ENCODE results near the gene CCDC167.

The CCDC167 gene

DNA sequence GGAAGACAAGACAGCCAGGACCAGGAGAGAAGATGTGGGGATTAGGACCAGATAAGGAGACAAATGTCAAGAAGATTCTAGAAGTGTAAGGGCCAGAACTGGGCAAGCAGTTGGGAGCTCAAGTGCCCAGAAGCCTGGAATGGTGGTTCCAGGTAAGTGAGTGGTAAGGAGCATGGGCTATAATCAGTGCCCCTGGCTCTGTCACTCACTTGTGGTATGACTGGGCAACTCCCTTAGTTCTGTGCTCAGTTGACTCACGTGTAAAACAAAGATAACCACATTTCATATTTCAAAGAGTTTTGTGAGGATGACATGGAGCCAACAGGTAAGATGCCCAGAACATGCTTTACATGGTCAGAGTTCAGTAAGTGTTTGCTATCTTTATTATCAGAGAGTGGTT, 11.2 kb downstream of the CCDC167 start:
- peaks cover 16% of the 10 kb centered on the region for H3K4me1 ChIP-seq (ENCODE audit: insufficient read depth, insufficient read length)
- no peak overlapping the region for H3K9ac ChIP-seq (ENCODE audit: insufficient read length, low read depth)
- no peaks in the 10 kb centered on the region for H3K9me3 ChIP-seq (ENCODE audit: insufficient read depth, low read length)
- no peak for DNase-seq (ENCODE audit: low read depth, low spot score)
- TF ChIP-seq YY1 (IDR thresholded peaks at IDR 0.05; ENCODE audit: insufficient read depth, insufficient read length) (no peak), SUZ12 (IDR thresholded peaks at IDR 0.05; ENCODE audit: extremely low read depth, insufficient read depth, insufficient read length) (no peak), ZNF274 (IDR thresholded peaks at IDR 0.05; ENCODE audit: low read depth, low read length) (no peak)
- H3K4me3 ChIP-seq (ENCODE audit: insufficient read length, low read depth), result no peak overlapping the region
- H3K36me3 ChIP-seq (ENCODE audit: insufficient read depth, insufficient read length, low read length), result peaks cover 4% of the 10 kb centered on the region
- no peaks in the 10 kb centered on the region for H3K27me3 ChIP-seq (ENCODE audit: insufficient read depth, insufficient read length)

DNA sequence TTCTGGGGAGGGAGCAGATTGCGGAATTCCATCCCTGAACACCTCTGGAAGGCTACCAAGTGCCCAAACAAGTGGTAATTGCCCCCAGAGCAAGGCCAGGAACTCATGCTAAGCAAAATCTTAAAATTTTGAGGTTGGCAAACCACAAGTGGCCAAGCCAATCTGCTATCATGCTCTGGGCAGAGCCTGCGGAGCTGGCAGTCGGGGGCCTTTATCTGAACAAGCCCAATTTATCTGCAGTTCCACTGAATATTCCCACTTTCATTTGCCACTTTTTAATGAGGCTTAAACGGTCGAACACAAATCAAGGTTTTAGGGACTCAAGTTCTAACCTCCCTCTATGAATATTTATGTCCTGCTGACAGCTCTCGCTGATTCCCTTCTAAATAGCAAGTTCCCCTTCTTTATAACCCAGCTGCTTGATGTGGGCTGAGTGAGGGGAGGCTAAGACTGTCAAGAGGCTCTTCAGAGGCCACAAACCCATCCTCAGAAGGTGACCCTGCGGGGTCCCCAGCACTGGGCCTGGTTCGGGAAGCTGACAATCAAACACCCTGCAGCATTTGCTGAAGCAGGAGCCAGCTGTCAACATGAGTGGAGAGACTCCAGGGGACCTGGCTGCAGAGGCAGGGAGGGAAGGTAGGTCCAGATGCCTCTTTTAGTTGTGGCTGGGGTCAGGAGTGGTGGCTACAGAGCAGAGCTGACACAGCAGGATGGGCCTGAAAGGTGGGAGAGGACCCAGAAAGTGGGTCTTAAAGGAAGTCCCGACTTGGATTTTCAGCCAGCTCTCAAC, 11.9 kb downstream of the CCDC167 start:
- H3K9me3 ChIP-seq (ENCODE audit: insufficient read depth, low read length), result no peaks in the 10 kb centered on the region
- TF ChIP-seq YY1 (IDR thresholded peaks at IDR 0.05; ENCODE audit: insufficient read depth, insufficient read length), result no peak
- TF ChIP-seq ZNF274 (IDR thresholded peaks at IDR 0.05; ENCODE audit: low read depth, low read length), result no peak
- TF ChIP-seq SUZ12 (IDR thresholded peaks at IDR 0.05; ENCODE audit: extremely low read depth, insufficient read depth, insufficient read length), result no peak
- no peaks in the 10 kb centered on the region for H3K27me3 ChIP-seq (ENCODE audit: insufficient read depth, insufficient read length)
- H3K36me3 ChIP-seq (ENCODE audit: insufficient read depth, insufficient read length, low read length), result peaks cover 11% of the 10 kb centered on the region
- DNase-seq (ENCODE audit: low read depth, low spot score), result no peak
- H3K4me3 ChIP-seq (ENCODE audit: insufficient read length, low read depth), result no peak overlapping the region
- peaks cover 16% of the 10 kb centered on the region for H3K4me1 ChIP-seq (ENCODE audit: insufficient read depth, insufficient read length)
- H3K9ac ChIP-seq (ENCODE audit: insufficient read length, low read depth), result no peak overlapping the region

DNA sequence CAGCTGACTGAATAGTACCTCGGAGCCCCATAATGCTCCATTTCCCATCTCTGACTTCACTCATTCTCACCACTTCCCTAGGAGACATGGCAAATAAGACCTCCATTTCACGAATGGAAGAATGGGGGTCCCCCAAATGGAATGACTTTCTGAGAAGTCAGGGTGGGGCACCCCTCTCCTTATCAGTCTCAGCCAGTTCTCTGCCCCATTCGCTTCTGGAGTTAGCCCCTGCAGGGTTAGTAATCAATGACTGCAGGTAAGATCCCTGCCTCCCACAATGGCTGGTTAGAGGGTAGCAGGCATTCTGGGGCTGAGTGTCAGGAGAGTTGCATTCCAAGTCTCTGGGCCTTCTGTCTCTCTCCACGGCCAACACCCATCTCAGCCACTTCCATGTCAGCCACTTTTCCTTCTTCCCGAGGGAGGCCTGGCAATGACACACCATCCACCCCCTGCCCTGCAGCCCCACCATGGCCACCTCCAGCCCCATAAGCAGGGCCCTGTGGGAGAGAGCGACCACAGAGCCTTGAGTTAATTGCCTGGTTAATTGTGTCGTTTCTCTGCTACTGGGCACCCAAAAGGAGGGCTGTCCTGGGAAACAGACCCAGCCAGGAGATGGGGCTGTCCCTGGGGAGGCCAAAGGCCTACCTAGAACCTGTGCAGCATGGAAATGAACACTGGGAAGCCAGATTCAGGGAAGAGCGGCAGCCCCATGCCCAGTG, 13.4 kb downstream of the CCDC167 start:
- no peak for TF ChIP-seq ZNF274 (IDR thresholded peaks at IDR 0.05; ENCODE audit: low read depth, low read length)
- TF ChIP-seq YY1 (IDR thresholded peaks at IDR 0.05; ENCODE audit: insufficient read depth, insufficient read length), result no peak
- TF ChIP-seq SUZ12 (IDR thresholded peaks at IDR 0.05; ENCODE audit: extremely low read depth, insufficient read depth, insufficient read length), result no peak
- H3K4me1 ChIP-seq (ENCODE audit: insufficient read depth, insufficient read length), result peaks cover 9% of the 10 kb centered on the region
- H3K4me3 ChIP-seq (ENCODE audit: insufficient read length, low read depth), result no peak overlapping the region
- H3K9ac ChIP-seq (ENCODE audit: insufficient read length, low read depth), result no peak overlapping the region
- no peaks in the 10 kb centered on the region for H3K27me3 ChIP-seq (ENCODE audit: insufficient read depth, insufficient read length)
- no peaks in the 10 kb centered on the region for H3K9me3 ChIP-seq (ENCODE audit: insufficient read depth, low read length)
- peaks cover 25% of the 10 kb centered on the region for H3K36me3 ChIP-seq (ENCODE audit: insufficient read depth, insufficient read length, low read length)
- no peak for DNase-seq (ENCODE audit: low read depth, low spot score)

GRCh38 chr6:37485291-37485702, 14.4 kb downstream of the CCDC167 start:
- H3K4me1 ChIP-seq (ENCODE audit: insufficient read depth, insufficient read length), result peaks cover 10% of the 10 kb centered on the region
- H3K27me3 ChIP-seq (ENCODE audit: insufficient read depth, insufficient read length), result no peaks in the 10 kb centered on the region
- no peak overlapping the region for H3K4me3 ChIP-seq (ENCODE audit: insufficient read length, low read depth)
- DNase-seq (ENCODE audit: low read depth, low spot score), result no peak
- H3K9me3 ChIP-seq (ENCODE audit: insufficient read depth, low read length), result no peaks in the 10 kb centered on the region
- TF ChIP-seq SUZ12 (IDR thresholded peaks at IDR 0.05; ENCODE audit: extremely low read depth, insufficient read depth, insufficient read length) (no peak), YY1 (IDR thresholded peaks at IDR 0.05; ENCODE audit: insufficient read depth, insufficient read length) (no peak), ZNF274 (IDR thresholded peaks at IDR 0.05; ENCODE audit: low read depth, low read length) (no peak)
- H3K9ac ChIP-seq (ENCODE audit: insufficient read length, low read depth), result no peak overlapping the region
- H3K36me3 ChIP-seq (ENCODE audit: insufficient read depth, insufficient read length, low read length), result peaks cover 32% of the 10 kb centered on the region

DNA sequence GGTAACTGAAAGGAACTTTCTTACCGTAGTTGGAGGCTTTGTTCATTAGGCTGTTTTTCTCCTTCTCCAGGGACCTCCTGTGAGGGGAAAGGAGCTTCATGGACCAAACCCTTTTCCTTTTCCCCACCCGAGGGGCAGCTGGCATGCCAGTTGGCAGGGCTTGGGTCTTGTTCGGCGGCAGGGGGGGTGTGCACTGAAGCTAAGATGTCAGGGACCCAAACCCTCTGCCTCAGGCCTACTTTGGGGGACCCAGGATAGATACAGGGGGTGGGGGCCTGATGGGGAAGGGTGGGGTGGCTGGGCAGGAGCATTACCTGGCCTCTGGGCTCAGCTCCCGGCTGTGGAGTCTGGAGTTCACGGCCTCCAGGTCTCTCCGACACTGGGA, 14.9 kb downstream of the CCDC167 start:
- H3K36me3 ChIP-seq (ENCODE audit: insufficient read depth, insufficient read length, low read length), result peaks cover 37% of the 10 kb centered on the region
- no peak overlapping the region for H3K9ac ChIP-seq (ENCODE audit: insufficient read length, low read depth)
- H3K4me1 ChIP-seq (ENCODE audit: insufficient read depth, insufficient read length), result peaks cover 10% of the 10 kb centered on the region
- DNase-seq (ENCODE audit: low read depth, low spot score), result no peak
- H3K4me3 ChIP-seq (ENCODE audit: insufficient read length, low read depth), result no peak overlapping the region
- no peaks in the 10 kb centered on the region for H3K9me3 ChIP-seq (ENCODE audit: insufficient read depth, low read length)
- no peaks in the 10 kb centered on the region for H3K27me3 ChIP-seq (ENCODE audit: insufficient read depth, insufficient read length)
- TF ChIP-seq YY1 (IDR thresholded peaks at IDR 0.05; ENCODE audit: insufficient read depth, insufficient read length) (no peak), ZNF274 (IDR thresholded peaks at IDR 0.05; ENCODE audit: low read depth, low read length) (no peak), SUZ12 (IDR thresholded peaks at IDR 0.05; ENCODE audit: extremely low read depth, insufficient read depth, insufficient read length) (no peak)

- H3K36me3 ChIP-seq (ENCODE audit: insufficient read depth, insufficient read length, low read length), result peaks cover 43% of the 10 kb centered on the region
- peaks cover 6% of the 10 kb centered on the region for H3K4me1 ChIP-seq (ENCODE audit: insufficient read depth, insufficient read length)
- DNase-seq (ENCODE audit: low read depth, low spot score), result no peak
- H3K9ac ChIP-seq (ENCODE audit: insufficient read length, low read depth), result no peak overlapping the region
- no peaks in the 10 kb centered on the region for H3K9me3 ChIP-seq (ENCODE audit: insufficient read depth, low read length)
- H3K27me3 ChIP-seq (ENCODE audit: insufficient read depth, insufficient read length), result no peaks in the 10 kb centered on the region
- TF ChIP-seq YY1 (IDR thresholded peaks at IDR 0.05; ENCODE audit: insufficient read depth, insufficient read length) (no peak), SUZ12 (IDR thresholded peaks at IDR 0.05; ENCODE audit: extremely low read depth, insufficient read depth, insufficient read length) (no peak), ZNF274 (IDR thresholded peaks at IDR 0.05; ENCODE audit: low read depth, low read length) (no peak)
- H3K4me3 ChIP-seq (ENCODE audit: insufficient read length, low read depth), result no peak overlapping the region
Measured at GRCh38 chr6:37483917-37484785, 15.5 kb downstream of the CCDC167 start.

Measured in NT2/D1 (cell line).